DND-41 (cell line): ENCODE measurements around the gene HES5.

ENCODE experiments used
- ATAC-seq: fragments of 200-7000 bp; cut with Tn5 transposase; 3 replicates; pipeline ENCODE4 v1.9.1; 2021; ENCODE audit warnings: low read depth; ENCODE audit not compliant: insufficient read depth
- DNase-seq: peaks from one replicate; pipeline ENCODE4 v3.0.0-alpha.2; 2020
- H2AFZ ChIP-seq: 2 replicates; pipeline ENCODE4 v1.6.0; 2012; ENCODE audit warnings: low read depth, low read length
- H3K27ac ChIP-seq: 2 replicates; pipeline ENCODE4 v1.5.1; 2012; ENCODE audit warnings: low read length, inconsistent platforms
- H3K27me3 ChIP-seq: fragments of 200-600 bp; sonication (generic); 2 replicates; pipeline ENCODE4 v1.6.0; 2012; ENCODE audit warnings: low read length, mild to moderate bottlenecking, inconsistent platforms; ENCODE audit not compliant: insufficient read depth, poor library complexity
- H3K36me3 ChIP-seq: 2 replicates; pipeline ENCODE4 v1.5.1; 2012; ENCODE audit warnings: low read length, inconsistent platforms; ENCODE audit not compliant: insufficient read depth
- H3K4me1 ChIP-seq: 2 replicates; pipeline ENCODE4 v1.5.1; 2012; ENCODE audit warnings: mild to moderate bottlenecking, low read length; ENCODE audit not compliant: insufficient read depth
- H3K4me2 ChIP-seq: 2 replicates; pipeline ENCODE4 v1.6.0; 2012; ENCODE audit warnings: mild to moderate bottlenecking, moderate library complexity, low read length, inconsistent platforms; ENCODE audit not compliant: insufficient read depth
- H3K4me3 ChIP-seq, 2 experiments: fragments of 200-600 bp in 1 of 2; shearing (Covaris generic) in 1 of 2; 2 replicates each; pipeline ENCODE4 v1.5.1; 2012 to 2016; ENCODE audit warnings: inconsistent platforms in 2 of 2, low read length in 2 of 2, mild to moderate bottlenecking in 2 of 2, low read depth in 1 of 2, moderate library complexity in 1 of 2
- H3K79me2 ChIP-seq: 2 replicates; pipeline ENCODE4 v1.6.0; 2012; ENCODE audit warnings: low read length, inconsistent platforms; ENCODE audit not compliant: insufficient read depth
- H3K9ac ChIP-seq: 2 replicates; pipeline ENCODE4 v1.6.0; 2012; ENCODE audit warnings: low read depth, mild to moderate bottlenecking, inconsistent platforms, low read length, moderate library complexity
- H3K9me3 ChIP-seq: 2 replicates; pipeline ENCODE4 v1.5.1; 2012; ENCODE audit warnings: low read length, moderate library complexity, mild to moderate bottlenecking, inconsistent platforms; ENCODE audit not compliant: insufficient read depth, severe bottlenecking
- H4K20me1 ChIP-seq: 2 replicates; pipeline ENCODE4 v1.6.0; 2012; ENCODE audit warnings: low read length; ENCODE audit not compliant: insufficient read depth
- EZH2 ChIP-seq: IDR thresholded peaks from 3 replicates; pipeline ENCODE4 v1.6.1; 2012; ENCODE audit warnings: borderline replicate concordance, low read depth, mild to moderate bottlenecking, moderate library complexity, low read length, inconsistent platforms; ENCODE audit not compliant: severe bottlenecking
- TF ChIP-seq, protein P1 (sequence below): IDR thresholded peaks from 2 replicates; pipeline ENCODE4 v1.5.1; 2012; ENCODE audit warnings: borderline replicate concordance, low read length, moderate library complexity, mild to moderate bottlenecking; ENCODE audit not compliant: poor library complexity, severe bottlenecking; ENCODE audit errors: extremely low read depth

The HES5 gene

DNA sequence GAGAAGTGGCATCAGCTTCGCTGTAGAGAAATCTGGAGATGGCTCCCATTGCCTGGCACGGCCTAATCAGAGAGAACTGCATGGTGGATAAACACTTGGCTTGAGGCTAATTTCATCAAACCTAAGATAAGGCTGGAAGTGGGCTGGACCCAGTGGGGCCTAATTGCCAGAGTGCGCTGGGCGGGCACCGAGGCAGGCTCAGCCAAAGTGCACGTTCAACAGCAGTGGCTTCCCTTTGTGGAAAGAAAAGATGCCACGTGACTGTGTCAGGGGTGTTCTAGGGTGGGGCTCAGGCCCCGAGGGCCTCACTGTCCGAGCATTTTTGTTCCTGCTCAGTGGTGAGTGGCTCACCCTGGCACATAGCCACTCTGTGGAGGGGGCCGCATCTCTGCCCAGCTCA is 48.2 kb downstream of the HES5 start:
- no peak for ATAC-seq
- Histone ChIP-seq H3K36me3 (no peaks in the 10 kb centered on the region), H3K9ac (no peak overlapping the region), H3K79me2 (no peaks in the 10 kb centered on the region), H3K27me3 (no peaks in the 10 kb centered on the region), H4K20me1 (peaks cover 25% of the 10 kb centered on the region), H3K9me3 (no peaks in the 10 kb centered on the region), H3K4me3 (no peak overlapping the region), H3K4me2 (no peak overlapping the region), H2AFZ (no peak overlapping the region), H3K27ac (no peak overlapping the region), H3K4me1 (no peaks in the 10 kb centered on the region)
- TF ChIP-seq, protein P1, sequence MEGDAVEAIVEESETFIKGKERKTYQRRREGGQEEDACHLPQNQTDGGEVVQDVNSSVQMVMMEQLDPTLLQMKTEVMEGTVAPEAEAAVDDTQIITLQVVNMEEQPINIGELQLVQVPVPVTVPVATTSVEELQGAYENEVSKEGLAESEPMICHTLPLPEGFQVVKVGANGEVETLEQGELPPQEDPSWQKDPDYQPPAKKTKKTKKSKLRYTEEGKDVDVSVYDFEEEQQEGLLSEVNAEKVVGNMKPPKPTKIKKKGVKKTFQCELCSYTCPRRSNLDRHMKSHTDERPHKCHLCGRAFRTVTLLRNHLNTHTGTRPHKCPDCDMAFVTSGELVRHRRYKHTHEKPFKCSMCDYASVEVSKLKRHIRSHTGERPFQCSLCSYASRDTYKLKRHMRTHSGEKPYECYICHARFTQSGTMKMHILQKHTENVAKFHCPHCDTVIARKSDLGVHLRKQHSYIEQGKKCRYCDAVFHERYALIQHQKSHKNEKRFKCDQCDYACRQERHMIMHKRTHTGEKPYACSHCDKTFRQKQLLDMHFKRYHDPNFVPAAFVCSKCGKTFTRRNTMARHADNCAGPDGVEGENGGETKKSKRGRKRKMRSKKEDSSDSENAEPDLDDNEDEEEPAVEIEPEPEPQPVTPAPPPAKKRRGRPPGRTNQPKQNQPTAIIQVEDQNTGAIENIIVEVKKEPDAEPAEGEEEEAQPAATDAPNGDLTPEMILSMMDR: no peak
- no peak for TF ChIP-seq EZH2
- no peak for DNase-seq

DNA sequence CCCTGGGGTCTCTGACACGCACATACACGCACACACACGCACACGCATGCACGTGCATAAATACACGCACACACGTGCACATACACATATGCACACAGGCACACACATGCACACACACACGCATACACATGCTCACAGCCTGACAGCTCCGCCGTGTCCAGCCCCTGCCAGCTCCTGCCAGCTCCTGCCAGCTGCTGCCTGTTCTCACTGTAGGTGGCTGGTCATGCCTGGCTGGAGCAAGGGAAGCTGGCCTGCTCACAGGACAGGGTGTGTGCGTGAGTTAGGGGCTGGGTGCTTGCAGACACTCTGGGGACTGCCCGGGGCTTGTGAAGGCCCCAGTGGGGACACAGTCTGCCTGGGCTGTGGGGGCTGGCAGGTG is 49.1 kb downstream of the HES5 start:
- Histone ChIP-seq H3K79me2 (no peaks in the 10 kb centered on the region), H2AFZ (no peak overlapping the region), H3K4me1 (no peaks in the 10 kb centered on the region), H3K27me3 (no peaks in the 10 kb centered on the region), H4K20me1 (peaks cover 25% of the 10 kb centered on the region), H3K27ac (no peak overlapping the region), H3K9me3 (no peaks in the 10 kb centered on the region), H3K36me3 (no peaks in the 10 kb centered on the region), H3K4me2 (no peak overlapping the region), H3K9ac (no peak overlapping the region), H3K4me3 (no peak overlapping the region)
- no peak for ATAC-seq
- DNase-seq: no peak
- TF ChIP-seq EZH2: no peak
- TF ChIP-seq, protein P1: no peak

DNA sequence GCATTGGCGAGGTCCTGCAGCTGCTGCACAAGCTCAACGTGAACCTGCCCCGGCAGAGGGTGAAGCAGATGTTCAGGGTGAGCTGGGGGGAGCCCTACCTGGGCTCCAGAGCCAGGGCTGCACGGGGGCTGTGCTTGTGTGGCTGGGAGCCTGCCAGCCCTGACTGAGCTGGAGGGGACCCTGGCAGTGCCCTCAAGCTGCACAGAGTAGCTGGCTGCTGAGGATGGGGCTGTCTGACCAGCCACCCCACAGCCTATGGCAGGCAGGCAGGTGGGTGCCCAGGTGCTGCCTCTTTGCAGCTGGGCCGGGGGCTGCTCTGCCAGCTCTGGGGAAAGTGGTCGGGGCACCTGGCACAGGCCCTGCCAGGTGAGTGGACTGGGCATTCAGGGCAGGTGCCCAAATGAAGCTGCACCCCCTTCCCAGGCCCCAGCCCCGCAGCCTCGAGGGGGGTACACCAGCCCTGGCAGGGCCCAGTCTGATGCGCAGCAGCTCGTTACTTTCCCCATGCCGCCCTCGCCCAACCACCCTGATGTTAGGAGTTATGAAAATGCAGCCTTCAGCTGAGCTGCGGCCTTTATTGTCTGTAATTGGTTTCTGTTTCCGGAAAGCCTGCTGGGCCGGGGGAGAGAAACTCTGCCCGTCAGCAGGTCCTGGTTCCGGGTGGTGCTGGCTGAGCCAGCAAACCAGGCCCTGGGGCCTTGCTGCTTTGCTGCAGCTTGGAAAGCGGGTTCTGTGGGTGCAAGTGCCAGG is 49.7 kb downstream of the HES5 start:
- Histone ChIP-seq H4K20me1 (peaks cover 25% of the 10 kb centered on the region), H3K36me3 (no peaks in the 10 kb centered on the region), H3K9me3 (no peaks in the 10 kb centered on the region), H3K9ac (no peak overlapping the region), H3K27ac (no peak overlapping the region), H3K4me2 (no peak overlapping the region), H2AFZ (no peak overlapping the region), H3K4me3 (no peak overlapping the region), H3K4me1 (no peaks in the 10 kb centered on the region), H3K27me3 (no peaks in the 10 kb centered on the region), H3K79me2 (no peaks in the 10 kb centered on the region)
- no peak for DNase-seq
- ATAC-seq: no peak
- TF ChIP-seq EZH2: no peak
- TF ChIP-seq, protein P1: no peak
